HEK293 (cell line): ENCODE data around the gene GLMP.

ENCODE experiments used
- CTCF ChIP-seq: fragments of 450-650 bp; formaldehyde crosslinking; IDR thresholded peaks from 2 replicates; pipeline ENCODE4 v1.5.1; 2016; ENCODE audit warnings: missing biosample characterization, missing genetic modification characterization
- ELK4 ChIP-seq: IDR thresholded peaks from 2 replicates; pipeline ENCODE4 v1.6.1; 2011; ENCODE audit warnings: mild to moderate bottlenecking, low read depth, low read length, borderline replicate concordance
- PBX3 ChIP-seq: sonication (generic); formaldehyde crosslinking; IDR thresholded peaks from 2 replicates; pipeline ENCODE4 v1.8.1; 2022; ENCODE audit warnings: mild to moderate bottlenecking, moderate library complexity, missing genetic modification reagents
- YY1 ChIP-seq: fragments of 450-650 bp; formaldehyde crosslinking; IDR thresholded peaks from 2 replicates; pipeline ENCODE4 v1.5.1; 2018; ENCODE audit warnings: missing biosample characterization, missing genetic modification characterization
- ZBTB6 ChIP-seq: fragments of 450-650 bp; formaldehyde crosslinking; IDR thresholded peaks from 2 replicates; pipeline ENCODE4 v1.5.1; 2017; ENCODE audit warnings: missing biosample characterization, missing genetic modification characterization
- ZNF146 ChIP-seq: fragments of 450-650 bp; formaldehyde crosslinking; IDR thresholded peaks from 2 replicates; pipeline ENCODE4 v1.5.1; 2016; ENCODE audit warnings: missing biosample characterization, missing genetic modification characterization
- ZNF24 ChIP-seq: fragments of 450-650 bp; formaldehyde crosslinking; IDR thresholded peaks from 2 replicates; pipeline ENCODE4 v1.5.1; 2016; ENCODE audit warnings: missing biosample characterization, missing genetic modification characterization
- ZNF311 ChIP-seq: fragments of 450-650 bp; formaldehyde crosslinking; IDR thresholded peaks from 2 replicates; pipeline ENCODE4 v1.5.1; 2017; ENCODE audit warnings: missing biosample characterization, missing genetic modification characterization, borderline replicate concordance
- ZNF571 ChIP-seq: fragments of 450-650 bp; formaldehyde crosslinking; IDR thresholded peaks from 2 replicates; pipeline ENCODE4 v1.5.0; 2017; ENCODE audit warnings: missing biosample characterization, missing genetic modification characterization

GRCh38 chr1:156344409-156344808 lies 48.9 kb upstream of the GLMP start:
- TF ChIP-seq ELK4 (no peak), CTCF (tag by site-specific recombination) (no peak), YY1 (no peak), PBX3 (no peak), ZNF146 (tag by site-specific recombination) (no peak), ZNF311 (tag by site-specific recombination) (no peak), ZNF571 (tag by site-specific recombination) (no peak), ZNF24 (no peak), ZBTB6 (tag by site-specific recombination) (no peak)
